HEK293T (cell line): Measurements from ENCODE around the gene PC.
A peak's percentile ranks its signal among the peaks of the same experiment; 100 is the strongest.

ENCODE experiments used
- CTCF ChIA-PET: fragments of 350-600 bp; formaldehyde crosslinking; extraction: SDS; loops from one replicate; lab custom pipeline; 2021; ENCODE audit warnings: antibody characterized with exemption, inconsistent platforms; lab: Yijun Ruan, JAX
- POLR2A ChIA-PET: fragments of 350-600 bp; formaldehyde crosslinking; extraction: SDS; loops from one replicate; lab custom pipeline; 2020; ENCODE audit warnings: antibody characterized with exemption, inconsistent platforms; lab: Yijun Ruan, JAX
- DNase-seq: peaks from one replicate; pipeline ENCODE4 v3.0.0; 2012; ENCODE audit warnings: mixed read lengths; ENCODE audit errors: extremely low spot score
- ARNT ChIP-seq: fragments of 450-650 bp; IDR thresholded peaks from 2 replicates; pipeline ENCODE4 v1.6.1; 2017; ENCODE audit warnings: mild to moderate bottlenecking
- BHLHE40 ChIP-seq: fragments of 450-650 bp; IDR thresholded peaks from 2 replicates; pipeline ENCODE4 v1.6.1; 2016; ENCODE audit warnings: mild to moderate bottlenecking, moderate library complexity, borderline replicate concordance
- CTBP1 ChIP-seq: fragments of 450-650 bp; IDR thresholded peaks from 2 replicates; pipeline ENCODE4 v1.6.1; 2016; ENCODE audit warnings: borderline replicate concordance
- ELF4 ChIP-seq: fragments of 450-650 bp; IDR thresholded peaks from 2 replicates; pipeline ENCODE4 v1.6.1; 2017; ENCODE audit warnings: antibody characterized with exemption
- FOXA1 ChIP-seq: fragments of 450-650 bp; IDR thresholded peaks from 2 replicates; pipeline ENCODE4 v1.6.1; 2016; ENCODE audit warnings: mild to moderate bottlenecking
- FOXK2 ChIP-seq: fragments of 450-650 bp; IDR thresholded peaks from 2 replicates; pipeline ENCODE4 v1.6.1; 2016; ENCODE audit warnings: mild to moderate bottlenecking
- FOXM1 ChIP-seq: fragments of 450-650 bp; IDR thresholded peaks from 2 replicates; pipeline ENCODE4 v1.6.1; 2017; ENCODE audit warnings: mild to moderate bottlenecking, borderline replicate concordance
- HDGF ChIP-seq: fragments of 450-650 bp; IDR thresholded peaks from 2 replicates; pipeline ENCODE4 v1.6.1; 2017; ENCODE audit warnings: antibody characterized with exemption, borderline replicate concordance
- L3MBTL2 ChIP-seq: fragments of 450-650 bp; conservative IDR thresholded peaks from 2 replicates; pipeline ENCODE4 v1.6.1; 2016; ENCODE audit warnings: mild to moderate bottlenecking
- LEF1 ChIP-seq: fragments of 450-650 bp; IDR thresholded peaks from 2 replicates; pipeline ENCODE4 v1.6.1; 2017; ENCODE audit warnings: mild to moderate bottlenecking, borderline replicate concordance
- NFRKB ChIP-seq: fragments of 450-650 bp; IDR thresholded peaks from 2 replicates; pipeline ENCODE4 v1.6.1; 2016; ENCODE audit warnings: mild to moderate bottlenecking, moderate library complexity
- SP1 ChIP-seq: fragments of 450-650 bp; IDR thresholded peaks from 2 replicates; pipeline ENCODE4 v1.6.1; 2017
- SUZ12 ChIP-seq: fragments of 450-650 bp; IDR thresholded peaks from 2 replicates; pipeline ENCODE4 v1.6.1; 2016; ENCODE audit warnings: mild to moderate bottlenecking
- TARDBP ChIP-seq: fragments of 450-650 bp; IDR thresholded peaks from 2 replicates; pipeline ENCODE4 v1.6.1; 2016
- ZNF384 ChIP-seq: fragments of 450-650 bp; IDR thresholded peaks from 2 replicates; pipeline ENCODE4 v1.6.1; 2016
- TF ChIP-seq, protein P1 (sequence below): fragments of 450-650 bp; IDR thresholded peaks from 2 replicates; pipeline ENCODE4 v1.6.1; 2016

Gene PC

DNA sequence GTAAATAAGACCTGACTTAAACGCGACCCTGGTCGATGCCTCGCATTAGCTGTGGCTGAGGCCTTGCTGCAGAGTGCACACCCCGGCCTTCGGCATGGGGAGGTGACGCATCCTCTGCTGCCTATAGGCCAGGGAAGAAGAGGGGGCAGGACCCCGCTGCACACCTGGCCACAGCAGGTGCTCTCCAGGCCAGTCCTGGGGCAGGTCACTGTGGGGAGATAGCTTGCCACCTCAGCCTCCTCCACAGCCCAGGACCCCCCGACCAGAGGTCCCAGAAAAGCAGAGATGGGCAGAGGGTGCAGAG is 88.7 kb downstream of the PC start:
- POLR2A ChIA-PET: interaction anchor here (1.1 kb wide), 1 partner anchor 26 kb away, joined by 4 read pairs; the partner anchor contains the start of gene RCE1
- CTCF ChIA-PET: no interaction called here

DNA sequence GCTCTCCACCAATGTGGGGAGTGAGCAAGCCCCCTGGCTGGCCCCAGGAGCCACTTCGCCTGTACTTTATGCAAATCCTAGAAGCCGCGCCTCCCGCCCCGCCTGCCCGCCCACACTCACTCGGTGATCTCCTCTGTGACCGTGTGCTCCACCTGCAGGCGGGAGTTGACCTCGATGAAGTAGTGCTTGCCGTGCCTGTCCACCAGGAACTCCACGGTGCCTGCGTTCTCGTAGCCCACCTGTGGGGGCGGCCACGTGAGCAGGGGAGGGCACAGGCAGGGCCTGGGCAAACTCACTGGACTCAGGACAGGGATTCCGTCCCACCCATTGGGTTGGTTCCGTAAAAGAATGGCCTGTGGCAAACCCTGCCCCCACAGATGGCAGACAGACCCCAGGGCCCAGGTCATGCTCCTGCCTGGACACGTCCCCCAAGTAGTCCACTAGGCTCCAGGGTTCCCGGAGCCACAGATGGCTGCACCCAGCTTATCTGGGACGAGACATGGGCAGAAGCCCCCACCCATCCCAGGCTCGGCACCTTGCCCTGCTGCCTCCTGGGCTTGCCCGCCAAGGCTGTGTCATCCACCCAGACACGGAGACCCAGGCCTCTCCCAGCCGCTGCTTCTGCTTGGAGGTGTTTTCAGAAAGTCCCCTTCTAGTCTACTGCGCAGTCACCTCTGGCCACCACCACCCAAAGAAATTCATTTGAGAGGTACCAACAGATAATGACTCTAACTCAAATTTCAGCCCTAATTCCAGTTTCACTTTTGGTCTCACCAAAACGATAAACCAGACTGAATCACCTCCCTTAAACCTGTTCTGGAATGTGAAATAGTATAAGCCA is 89.2 kb downstream of the PC start:
- ChIA-PET CTCF (no interaction called here), POLR2A (no interaction called here)
- DNase-seq: peak; percentile 84
- no peak for TF ChIP-seq ARNT
- TF ChIP-seq, protein P1, sequence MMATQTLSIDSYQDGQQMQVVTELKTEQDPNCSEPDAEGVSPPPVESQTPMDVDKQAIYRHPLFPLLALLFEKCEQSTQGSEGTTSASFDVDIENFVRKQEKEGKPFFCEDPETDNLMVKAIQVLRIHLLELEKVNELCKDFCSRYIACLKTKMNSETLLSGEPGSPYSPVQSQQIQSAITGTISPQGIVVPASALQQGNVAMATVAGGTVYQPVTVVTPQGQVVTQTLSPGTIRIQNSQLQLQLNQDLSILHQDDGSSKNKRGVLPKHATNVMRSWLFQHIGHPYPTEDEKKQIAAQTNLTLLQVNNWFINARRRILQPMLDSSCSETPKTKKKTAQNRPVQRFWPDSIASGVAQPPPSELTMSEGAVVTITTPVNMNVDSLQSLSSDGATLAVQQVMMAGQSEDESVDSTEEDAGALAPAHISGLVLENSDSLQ: no peak
- TF ChIP-seq FOXK2: no peak
- TF ChIP-seq HDGF: no peak
- no peak for TF ChIP-seq ZNF384
- TF ChIP-seq LEF1: no peak
- no peak for TF ChIP-seq NFRKB
- no peak for TF ChIP-seq L3MBTL2

More for the DNA sequence above, 88.7 kb downstream of the PC start:
- TF ChIP-seq CTBP1 (no peak), FOXM1 (no peak), FOXA1 (no peak), BHLHE40 (no peak), SUZ12 (no peak), NFRKB (no peak), ZNF384 (no peak), HDGF (no peak), FOXK2 (no peak), LEF1 (no peak), L3MBTL2 (no peak), SP1 (no peak), TARDBP (no peak), ELF4 (no peak), ARNT (no peak)
- TF ChIP-seq, protein P1: no peak
- no peak for DNase-seq

DNA sequence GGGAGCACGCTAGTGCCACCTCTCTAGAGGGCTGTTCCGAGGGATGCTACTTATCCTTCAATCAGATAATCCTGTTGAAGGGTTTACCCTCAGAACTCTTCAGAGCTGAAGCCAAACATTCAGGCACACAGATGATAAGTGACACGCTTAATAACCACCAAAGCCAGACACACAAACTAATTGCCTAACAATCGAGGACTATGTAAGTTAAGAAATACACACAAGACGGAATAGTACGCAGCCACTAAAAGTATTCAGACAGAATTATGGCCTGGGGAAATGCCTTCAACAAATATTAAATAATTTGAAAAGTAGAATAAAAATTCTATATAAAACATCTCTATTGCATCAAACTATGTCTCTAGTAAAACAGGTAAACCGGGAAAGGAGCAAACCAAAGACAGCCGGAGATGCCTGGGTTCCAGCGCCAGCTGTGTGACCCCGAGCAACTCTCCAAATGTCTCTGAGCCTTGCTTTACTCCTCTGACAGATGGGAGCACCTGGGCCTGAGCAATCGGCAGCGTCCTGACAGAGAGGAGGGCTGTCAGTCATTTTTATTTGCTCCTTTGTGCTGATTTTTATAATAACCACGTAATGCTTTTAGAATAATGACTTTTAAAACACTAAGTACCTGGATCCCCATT is 90.0 kb downstream of the PC start:
- no peak for TF ChIP-seq NFRKB
- TF ChIP-seq, protein P1: peak; percentile 90
- TF ChIP-seq L3MBTL2: no peak
- DNase-seq: no peak
- ChIA-PET POLR2A (interaction anchor here (1.0 kb wide), 1 partner anchor 11 kb away, joined by 3 read pairs; no protein-coding TSS in a partner anchor), CTCF (interaction anchor here (1.0 kb wide), 1 partner anchor 16 kb away, joined by 3 read pairs; no protein-coding TSS in a partner anchor)

DNA sequence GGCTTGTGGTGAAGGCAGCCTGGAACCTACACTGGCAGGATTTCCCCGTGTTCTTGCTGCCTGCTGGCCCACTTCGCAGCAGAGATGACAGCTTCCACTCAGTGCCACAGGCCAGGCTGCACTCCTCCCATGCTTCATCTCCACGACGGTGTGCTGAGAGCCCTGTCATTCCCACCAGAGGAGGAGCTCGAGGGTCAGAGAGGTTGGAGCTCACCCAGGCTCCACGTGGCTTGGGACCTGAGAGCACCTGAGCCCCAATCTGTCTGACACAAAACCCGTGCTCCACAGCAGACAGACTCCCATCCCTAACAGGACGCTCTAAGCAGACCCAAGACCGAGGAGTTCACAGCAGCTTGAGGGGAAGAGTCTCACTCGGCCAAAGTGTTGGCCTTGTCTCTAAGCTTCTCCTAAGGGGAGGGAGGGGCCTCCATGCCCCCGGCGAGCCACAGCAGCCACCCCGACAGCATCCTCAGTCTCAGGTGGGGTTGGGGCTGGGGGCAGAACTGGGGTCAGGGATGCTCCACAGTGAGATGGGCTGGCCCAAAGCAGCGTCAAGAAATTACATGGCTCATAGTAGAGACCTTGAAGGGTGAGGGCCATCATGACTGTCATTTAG is 90.7 kb downstream of the PC start:
- ChIA-PET POLR2A (interaction anchor here (0.7 to 1.0 kb wide), 2 partner anchors 10 to 25 kb away, joined by 3 read pairs; no protein-coding TSS in a partner anchor), CTCF (interaction anchor here (1.0 kb wide), 1 partner anchor 16 kb away, joined by 3 read pairs; no protein-coding TSS in a partner anchor)
- no peak for DNase-seq
- no peak for TF ChIP-seq BHLHE40
- no peak for TF ChIP-seq CTBP1
- no peak for TF ChIP-seq NFRKB
- no peak for TF ChIP-seq HDGF
- TF ChIP-seq ARNT: no peak
- no peak for TF ChIP-seq L3MBTL2
- TF ChIP-seq SP1: no peak
- no peak for TF ChIP-seq FOXA1
- no peak for TF ChIP-seq SUZ12
- TF ChIP-seq FOXK2: no peak
- TF ChIP-seq ELF4: no peak
- no peak for TF ChIP-seq FOXM1
- TF ChIP-seq, protein P1: no peak
- TF ChIP-seq ZNF384: no peak
- TF ChIP-seq TARDBP: no peak
- TF ChIP-seq LEF1: no peak

DNA sequence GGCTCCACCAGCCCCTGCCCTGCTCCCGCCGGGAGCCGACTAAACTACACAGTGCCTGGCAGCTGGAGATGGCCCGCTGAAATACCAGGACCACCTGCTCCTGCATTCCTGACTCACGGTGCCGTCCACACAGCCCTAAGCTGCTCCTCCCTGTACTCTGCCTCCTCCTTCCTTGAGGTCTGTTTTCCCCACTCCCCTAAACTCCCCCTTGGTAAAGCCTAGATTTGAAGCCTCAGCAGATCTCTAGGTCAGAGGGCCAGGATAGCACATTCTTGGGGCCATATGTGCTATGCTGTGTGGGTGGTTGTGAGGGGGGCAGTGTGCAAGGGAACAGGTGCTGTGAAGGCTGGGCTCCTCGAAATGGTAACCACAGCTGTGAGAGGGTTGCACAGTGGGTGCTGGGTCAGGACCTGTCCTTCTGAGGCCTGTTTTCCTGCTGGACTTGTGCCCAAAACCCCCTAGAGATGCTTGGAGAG is 91.6 kb downstream of the PC start:
- TF ChIP-seq FOXM1: no peak
- TF ChIP-seq ELF4: no peak
- TF ChIP-seq ZNF384: no peak
- no peak for TF ChIP-seq FOXK2
- TF ChIP-seq FOXA1: no peak
- TF ChIP-seq BHLHE40: no peak
- no peak for TF ChIP-seq TARDBP
- no peak for TF ChIP-seq NFRKB
- no peak for TF ChIP-seq SP1
- TF ChIP-seq L3MBTL2: no peak
- TF ChIP-seq, protein P1: no peak
- POLR2A ChIA-PET: interaction anchor here (0.6 to 0.7 kb wide), 2 partner anchors 10 to 24 kb away, joined by 3 to 4 read pairs; no protein-coding TSS in a partner anchor
- CTCF ChIA-PET: no interaction called here
- no peak for DNase-seq
